ENCODE results near the gene RAB3IP.

DNA sequence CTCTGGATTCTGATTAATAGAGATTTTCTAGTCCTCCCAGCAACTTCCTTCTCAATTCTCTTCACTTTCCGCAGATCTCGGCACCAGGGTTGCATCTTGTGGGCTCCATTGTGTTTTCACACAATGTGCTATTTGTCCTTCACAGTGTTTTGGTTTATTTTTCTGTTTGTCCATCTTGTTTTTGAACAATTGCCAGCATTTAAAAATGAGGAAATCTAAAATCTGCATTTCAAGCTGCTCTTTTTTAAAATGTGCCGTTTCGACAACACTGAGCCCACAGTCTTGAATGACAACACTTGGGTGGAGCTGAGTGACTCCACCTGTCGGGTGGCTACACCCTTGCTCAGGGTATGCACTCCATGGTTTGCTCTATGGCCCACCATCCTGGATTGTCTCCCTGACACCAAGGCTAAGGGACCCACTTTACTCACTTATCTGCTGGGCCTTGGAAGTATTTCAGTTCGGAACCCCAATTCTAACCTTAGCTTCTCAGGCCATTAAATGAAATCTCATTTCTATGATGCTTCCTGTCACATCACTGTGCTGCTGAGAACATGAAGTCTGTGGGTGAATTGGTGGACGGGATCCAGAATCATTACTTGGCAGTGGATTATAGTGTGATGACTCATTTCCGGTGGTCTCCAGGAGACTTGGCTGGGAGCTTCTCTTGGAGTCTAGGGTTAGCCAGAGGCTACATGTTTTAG is 82.9 kb downstream of the RAB3IP start:
- TF ChIP-seq, protein P1, sequence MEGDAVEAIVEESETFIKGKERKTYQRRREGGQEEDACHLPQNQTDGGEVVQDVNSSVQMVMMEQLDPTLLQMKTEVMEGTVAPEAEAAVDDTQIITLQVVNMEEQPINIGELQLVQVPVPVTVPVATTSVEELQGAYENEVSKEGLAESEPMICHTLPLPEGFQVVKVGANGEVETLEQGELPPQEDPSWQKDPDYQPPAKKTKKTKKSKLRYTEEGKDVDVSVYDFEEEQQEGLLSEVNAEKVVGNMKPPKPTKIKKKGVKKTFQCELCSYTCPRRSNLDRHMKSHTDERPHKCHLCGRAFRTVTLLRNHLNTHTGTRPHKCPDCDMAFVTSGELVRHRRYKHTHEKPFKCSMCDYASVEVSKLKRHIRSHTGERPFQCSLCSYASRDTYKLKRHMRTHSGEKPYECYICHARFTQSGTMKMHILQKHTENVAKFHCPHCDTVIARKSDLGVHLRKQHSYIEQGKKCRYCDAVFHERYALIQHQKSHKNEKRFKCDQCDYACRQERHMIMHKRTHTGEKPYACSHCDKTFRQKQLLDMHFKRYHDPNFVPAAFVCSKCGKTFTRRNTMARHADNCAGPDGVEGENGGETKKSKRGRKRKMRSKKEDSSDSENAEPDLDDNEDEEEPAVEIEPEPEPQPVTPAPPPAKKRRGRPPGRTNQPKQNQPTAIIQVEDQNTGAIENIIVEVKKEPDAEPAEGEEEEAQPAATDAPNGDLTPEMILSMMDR (conservative IDR thresholded peaks at IDR 0.05; ENCODE audit: low read length) = no peak
- no peak for TF ChIP-seq EZH2phosphoT487 (IDR thresholded peaks at IDR 0.05; ENCODE audit: borderline replicate concordance)
